HepG2 (cell line): ENCODE results near the gene TMEM156. TPM values are rescaled to one million over a fixed set of nuclear protein-coding genes. Genes with fewer than 3 reads are reported as not detected.

Source experiments
- CERS6 ChIP-seq: sonication (generic); formaldehyde crosslinking; IDR thresholded peaks from 2 replicates; pipeline ENCODE4 v1.5.0; 2020; ENCODE audit warnings: missing genetic modification reagents
- ISL2 ChIP-seq: sonication (generic); formaldehyde crosslinking; IDR thresholded peaks from 2 replicates; pipeline ENCODE4 v1.5.0; 2020; ENCODE audit warnings: missing genetic modification reagents
- KDM6A ChIP-seq: IDR thresholded peaks from 2 replicates; pipeline ENCODE4 v1.6.1; 2016; ENCODE audit warnings: low read depth
- MIXL1 ChIP-seq: IDR thresholded peaks from 2 replicates; pipeline ENCODE4 v1.6.1; 2016
- NR0B2 ChIP-seq: sonication (generic); formaldehyde crosslinking; IDR thresholded peaks from 2 replicates; pipeline ENCODE4 v1.4.0; 2020; ENCODE audit warnings: mild to moderate bottlenecking, missing genetic modification reagents
- PITX1 ChIP-seq: sonication (generic); formaldehyde crosslinking; IDR thresholded peaks from 2 replicates; pipeline ENCODE4 v1.5.1; 2020; ENCODE audit warnings: mild to moderate bottlenecking, missing genetic modification reagents
- POLR2A ChIP-seq, 2 experiments: IDR thresholded peaks; 2 replicates each; pipeline ENCODE4 v1.6.1; 2011; ENCODE audit warnings: low read depth in 2 of 2, low read length in 2 of 2, mild to moderate bottlenecking in 1 of 2, moderate library complexity in 1 of 2; ENCODE audit not compliant: insufficient read depth in 1 of 2
- RERE ChIP-seq: IDR thresholded peaks from 2 replicates; pipeline ENCODE4 v1.6.1; 2016; ENCODE audit warnings: low read depth, missing genetic modification reagents, missing compliant biosample characterization
- TBX2 ChIP-seq: sonication (generic); formaldehyde crosslinking; IDR thresholded peaks from 2 replicates; pipeline ENCODE4 v1.5.0; 2020; ENCODE audit warnings: missing genetic modification reagents, mild to moderate bottlenecking, borderline replicate concordance
- THAP11 ChIP-seq: IDR thresholded peaks from 2 replicates; pipeline ENCODE4 v1.6.1; 2016; ENCODE audit warnings: missing biosample characterization, missing genetic modification reagents
- ZGPAT ChIP-seq: IDR thresholded peaks from 2 replicates; pipeline ENCODE4 v1.6.1; 2016; ENCODE audit warnings: mild to moderate bottlenecking
- ZNF503 ChIP-seq: sonication (generic); formaldehyde crosslinking; IDR thresholded peaks from 2 replicates; pipeline ENCODE4 v1.4.0; 2020; ENCODE audit warnings: missing genetic modification reagents
- ZNF672 ChIP-seq: sonication (generic); formaldehyde crosslinking; IDR thresholded peaks from 2 replicates; pipeline ENCODE4 v1.8.1; 2022; ENCODE audit warnings: missing genetic modification reagents
- polyA plus RNA-seq, 8 experiments: library from polyadenylated mRNA; depleted of rRNA in 3 of 8; stranded (reverse) in 7 of 8; unstranded in 1 of 8; fragments of >200 nt; fragmentation: Illumina TruSeq in 4 of 8; extraction: Trizol in 4 of 8; gene quantifications; 2 replicates each; pipeline versions ENCODE4 v1.2.1 to v1.2.3, GENCODE V29; 2011 to 2016; ENCODE audit warnings: low read depth in 4 of 8, missing spikeins in 1 of 8, mixed read lengths in 1 of 8; ENCODE audit not compliant: insufficient read depth in 1 of 8
- total RNA-seq, 5 experiments: library from RNA; depleted of rRNA; stranded (reverse); fragments of >200 nt; fragmentation: Illumina TruSeq; extraction: Trizol; gene quantifications; 2 replicates each; pipeline ENCODE4 v1.2.3, GENCODE V29; 2016; ENCODE audit warnings: low read depth in 1 of 5

The TMEM156 gene
- total and polyA plus RNA-seq, 2 of the 13 experiments (the other 11 are each of a cell fraction or from before 2014, with no cell fraction given), result 1.6 TPM; not detected in 1

- TF ChIP-seq NR0B2 (CRISPR knock-in tag), result no peak
- TF ChIP-seq RERE (CRISPR knock-in tag), result 0 out of 2 replicates have a peak, but pooled peaks have one; percentile 40
- TF ChIP-seq KDM6A (CRISPR knock-in tag), result peak; percentile 74
- TF ChIP-seq CERS6 (CRISPR knock-in tag), result no peak
- TF ChIP-seq ZNF503 (CRISPR knock-in tag), result peak; percentile 43; the same call in 1 of the 2 replicates
- TF ChIP-seq ZNF672, result no peak
- peak in 1 of 2 experiments; percentile 61; a peak in 1 of 4 replicates for TF ChIP-seq POLR2A (IDR thresholded peaks at IDR 0.05; ENCODE audit: insufficient read depth in 1 of 2, low read depth in 2 of 2, low read length in 2 of 2)
- peak; percentile 62; the same call in 1 of the 2 replicates for TF ChIP-seq TBX2 (CRISPR knock-in tag)
- TF ChIP-seq ZGPAT, result peak; percentile 80
- peak; percentile 77; the same call in 1 of the 2 replicates for TF ChIP-seq MIXL1 (CRISPR knock-in tag)
- 0 out of 2 replicates have a peak, but pooled peaks have one; percentile 41 for TF ChIP-seq THAP11
- peak; percentile 58; the same call in 1 of the 2 replicates for TF ChIP-seq ISL2 (CRISPR knock-in tag)
- no peak for TF ChIP-seq PITX1 (CRISPR knock-in tag)
These were observed 11.1 kb upstream of the TMEM156 start (continued) for GRCh38 chr4:39043058-39043860.
